H9 (cell line): ENCODE results near the gene FAM53C. TPM values are rescaled to one million over a fixed set of nuclear protein-coding genes. Genes with fewer than 3 reads are reported as not detected.

ENCODE experiments used
- DNase-seq: peaks from one replicate; pipeline ENCODE4 v3.0.0-alpha.2; 2017
- H2AFZ ChIP-seq: one replicate; pipeline ENCODE4 v1.6.1; 2013; ENCODE audit warnings: mild to moderate bottlenecking, low read length, control low read depth, moderate library complexity
- H2AK5ac ChIP-seq: 2 replicates; pipeline ENCODE4 v1.6.1; 2013; ENCODE audit warnings: low read length, control low read depth, mixed read lengths; ENCODE audit not compliant: insufficient read length
- H2BK120ac ChIP-seq: one replicate; pipeline ENCODE4 v1.6.1; 2013; ENCODE audit warnings: low read depth, mild to moderate bottlenecking, low read length, control low read depth, inconsistent platforms; ENCODE audit not compliant: poor library complexity, severe bottlenecking
- H2BK12ac ChIP-seq: 2 replicates; pipeline ENCODE4 v1.6.1; 2013; ENCODE audit warnings: low read length, control low read depth, mixed read lengths, low read depth; ENCODE audit not compliant: insufficient read length
- H2BK15ac ChIP-seq: 2 replicates; pipeline ENCODE4 v1.6.1; 2013; ENCODE audit warnings: low read depth, low read length, control low read depth
- H2BK20ac ChIP-seq: one replicate; pipeline ENCODE4 v1.6.1; 2013; ENCODE audit warnings: low read depth, mild to moderate bottlenecking, low read length, control low read depth, inconsistent platforms; ENCODE audit not compliant: poor library complexity, severe bottlenecking
- H2BK5ac ChIP-seq: 2 replicates; pipeline ENCODE4 v1.6.1; 2013; ENCODE audit warnings: low read length, control low read depth, mixed read lengths; ENCODE audit not compliant: insufficient read length
- H3K14ac ChIP-seq: 2 replicates; pipeline ENCODE4 v1.6.1; 2013; ENCODE audit warnings: low read length, control low read depth; ENCODE audit not compliant: insufficient read depth
- H3K18ac ChIP-seq: 2 replicates; pipeline ENCODE4 v1.6.1; 2013; ENCODE audit warnings: low read depth, mild to moderate bottlenecking, mixed read lengths, low read length, control low read depth; ENCODE audit not compliant: insufficient read length
- H3K23ac ChIP-seq: 2 replicates; pipeline ENCODE4 v1.6.1; 2013; ENCODE audit warnings: low read length, control low read depth, mixed read lengths, low read depth; ENCODE audit not compliant: insufficient read length
- H3K23me2 ChIP-seq: 2 replicates; pipeline ENCODE4 v1.6.1; 2013; ENCODE audit warnings: low read depth, mild to moderate bottlenecking, mixed read lengths, low read length, control low read depth; ENCODE audit not compliant: insufficient read length, poor library complexity, severe bottlenecking
- H3K27ac ChIP-seq: 2 replicates; pipeline ENCODE4 v1.5.1; 2013; ENCODE audit warnings: low read length, control low read depth, mixed read lengths, low read depth; ENCODE audit not compliant: insufficient read length
- H3K27me3 ChIP-seq: 2 replicates; pipeline ENCODE4 v1.6.1; 2013; ENCODE audit warnings: low read length, control low read depth, inconsistent platforms; ENCODE audit not compliant: insufficient read depth
- H3K4ac ChIP-seq: 2 replicates; pipeline ENCODE4 v1.6.1; 2013; ENCODE audit warnings: low read depth, mild to moderate bottlenecking, control low read depth, inconsistent platforms, low read length, moderate library complexity
- H3K4me1 ChIP-seq: 2 replicates; pipeline ENCODE4 v1.6.1; 2013; ENCODE audit warnings: low read length, control low read depth, inconsistent platforms; ENCODE audit not compliant: insufficient read depth
- H3K4me2 ChIP-seq: 2 replicates; pipeline ENCODE4 v1.6.1; 2013; ENCODE audit warnings: low read length, control low read depth, mixed read lengths; ENCODE audit not compliant: insufficient read length, insufficient read depth
- H3K56ac ChIP-seq: 2 replicates; pipeline ENCODE4 v1.6.1; 2013; ENCODE audit warnings: low read depth, mild to moderate bottlenecking, mixed read lengths, low read length, control low read depth; ENCODE audit not compliant: insufficient read length
- H3K79me1 ChIP-seq: 2 replicates; pipeline ENCODE4 v1.6.1; 2013; ENCODE audit warnings: low read depth, mild to moderate bottlenecking, moderate library complexity, low read length, control low read depth, inconsistent platforms; ENCODE audit not compliant: insufficient read depth, poor library complexity, severe bottlenecking
- H3K79me2 ChIP-seq: 2 replicates; pipeline ENCODE4 v1.6.1; 2013; ENCODE audit warnings: low read length, control low read depth, inconsistent platforms; ENCODE audit not compliant: insufficient read depth
- H3K9ac ChIP-seq: 2 replicates; pipeline ENCODE4 v1.6.1; 2013; ENCODE audit warnings: low read length, control low read depth, mixed read lengths; ENCODE audit not compliant: insufficient read length; ENCODE audit errors: extremely low read depth
- H3K9me3 ChIP-seq: one replicate; pipeline ENCODE4 v1.6.1; 2013; ENCODE audit warnings: low read depth, low read length, inconsistent platforms; ENCODE audit not compliant: control insufficient read depth
- H3T11ph ChIP-seq: one replicate; pipeline ENCODE4 v1.6.1; 2013; ENCODE audit warnings: mild to moderate bottlenecking, low read length, control low read depth, inconsistent platforms
- H4K20me1 ChIP-seq: one replicate; pipeline ENCODE4 v1.6.1; 2013; ENCODE audit not compliant: control insufficient read depth, insufficient read length, insufficient read depth
- H4K5ac ChIP-seq: 2 replicates; pipeline ENCODE4 v1.6.1; 2013; ENCODE audit warnings: low read depth, mild to moderate bottlenecking, mixed read lengths, low read length, control low read depth; ENCODE audit not compliant: insufficient read length
- H4K8ac ChIP-seq: replicated peaks from 2 replicates; pipeline ENCODE4 v1.6.1; 2013; ENCODE audit warnings: low read length, control low read depth, mixed read lengths, low read depth; ENCODE audit not compliant: insufficient read length
- H4K91ac ChIP-seq: 2 replicates; pipeline ENCODE4 v1.6.1; 2013; ENCODE audit warnings: low read depth, mild to moderate bottlenecking, moderate library complexity, mixed read lengths, low read length, control low read depth; ENCODE audit not compliant: insufficient read length
- H3K27ac Mint-ChIP-seq, 3 experiments: 2 replicates in 2 of 3; 3 replicates in 1 of 3; pipeline ENCODE4 v1.8.0; 2020 to 2021; ENCODE audit warnings: mixed read lengths in 3 of 3, mild to moderate bottlenecking in 1 of 3, moderate library complexity in 1 of 3
- H3K27me3 Mint-ChIP-seq: 2 replicates; pipeline ENCODE4 v1.8.0; 2021; ENCODE audit warnings: low read depth, mild to moderate bottlenecking, moderate library complexity, mixed read lengths
- H3K36me3 Mint-ChIP-seq, 3 experiments: 2 replicates in 2 of 3; 3 replicates in 1 of 3; pipeline ENCODE4 v1.8.0; 2020 to 2021; ENCODE audit warnings: low read depth in 3 of 3, mixed read lengths in 3 of 3; ENCODE audit not compliant: insufficient read depth in 1 of 3
- H3K4me1 Mint-ChIP-seq, 2 experiments: 2 replicates each; pipeline ENCODE4 v1.8.0; 2020; ENCODE audit warnings: mixed read lengths in 2 of 2
- H3K4me3 Mint-ChIP-seq, 2 experiments: 2 replicates in 1 of 2; 3 replicates in 1 of 2; pipeline ENCODE4 v1.8.0; 2020 to 2021; ENCODE audit warnings: mild to moderate bottlenecking in 2 of 2, mixed read lengths in 2 of 2, moderate library complexity in 1 of 2
- H3K9me3 Mint-ChIP-seq, 2 experiments: 2 replicates in 1 of 2; 3 replicates in 1 of 2; pipeline ENCODE4 v1.8.0; 2020; ENCODE audit warnings: mild to moderate bottlenecking in 2 of 2, mixed read lengths in 2 of 2, moderate library complexity in 1 of 2
- CTCF ChIP-seq: fragments of 200-600 bp; sonication (generic); conservative IDR thresholded peaks from 3 replicates; pipeline ENCODE4 v1.8.0; 2021; ENCODE audit warnings: antibody characterized with exemption, mild to moderate bottlenecking
- WGBS: extraction: QIAGEN DNeasy Blood & Tissue Kit; methylation state at CpG from one replicate; pipeline ENCODE4 v1.1.7; 2013; ENCODE audit warnings: missing lambda C conversion rate, low lambda C conversion rate, mixed read lengths; ENCODE audit not compliant: insufficient read length; ENCODE audit errors: extremely low coverage; 5-methylcytosine and 5-hydroxymethylcytosine counted together
- total RNA-seq: library from RNA; stranded (reverse); gene quantifications from 2 replicates; pipeline ENCODE4 v1.2.1, GENCODE V29; 2021

The FAM53C gene
- total RNA-seq, 1 experiment from 2014 or later = 59.6 TPM

- no peaks in the 10 kb centered on the region for H3K9me3 Mint-ChIP-seq
- Histone ChIP-seq H3T11ph (no peak overlapping the region), H2BK12ac (no peak overlapping the region), H3K79me2 (peaks cover 7% of the 10 kb centered on the region; the same call in 1 of the 2 replicates), H2AK5ac (no peak overlapping the region), H2BK5ac (no peak overlapping the region), H3K4ac (no peak overlapping the region), H4K20me1 (no peaks in the 10 kb centered on the region), H3K27me3 (no peaks in the 10 kb centered on the region), H2BK15ac (no peak overlapping the region), H3K9me3 (no peaks in the 10 kb centered on the region), H3K79me1 (peaks cover 8% of the 10 kb centered on the region), H3K9ac (no peak overlapping the region), H3K23me2 (no peaks in the 10 kb centered on the region), H3K4me1 (no peaks in the 10 kb centered on the region), H2AFZ (no peak overlapping the region), H3K56ac (no peak overlapping the region), H4K8ac (no peak overlapping the region), H4K5ac (no peak overlapping the region), H2BK20ac (no peak overlapping the region), H3K18ac (no peak overlapping the region), H3K23ac (no peak overlapping the region), H3K4me2 (no peak overlapping the region), H2BK120ac (no peak overlapping the region), H3K27ac (no peak overlapping the region), H3K14ac (no peak overlapping the region), H4K91ac (no peak overlapping the region)
- WGBS = no CpG with 5 or more reads among the region's 3 CpGs
- no peak overlapping the region for H3K4me3 Mint-ChIP-seq
- H3K4me1 Mint-ChIP-seq = no peaks in the 10 kb centered on the region; a peak in 1 of 4 replicates
- TF ChIP-seq CTCF = no peak
- H3K27ac Mint-ChIP-seq = peak overlapping the region in 1 of 3 experiments; percentile 75; a peak in 1 of 7 replicates
- no peak for DNase-seq
- H3K27me3 Mint-ChIP-seq = no peaks in the 10 kb centered on the region
- H3K36me3 Mint-ChIP-seq = peaks cover 8 to 22% (median 20%) of the 10 kb centered on the region in 3 experiments; a peak in 6 of 7 replicates
These were observed 32.5 kb downstream of the FAM53C start for GRCh38 chr5:138370537-138370936.
